IMR-90 (cell line): ENCODE measurements around the gene POLR3G.

Source experiments
- BHLHE40 ChIP-seq: fragments of 150-350 bp; IDR thresholded peaks from 2 replicates; pipeline ENCODE4 v1.6.1; 2016; ENCODE audit warnings: mild to moderate bottlenecking, low read depth, low read length
- CTCF ChIP-seq: conservative IDR thresholded peaks from 2 replicates; pipeline ENCODE4 v1.5.1; 2012; ENCODE audit warnings: mild to moderate bottlenecking, low read depth, low read length, improper control_type of control experiment
- MAFK ChIP-seq: IDR thresholded peaks from 2 replicates; pipeline ENCODE4 v1.6.1; 2012; ENCODE audit warnings: low read depth, low read length, improper control_type of control experiment
- POLR2A ChIP-seq: IDR thresholded peaks from 2 replicates; pipeline ENCODE4 v1.6.1; 2012; ENCODE audit warnings: mild to moderate bottlenecking, low read depth, low read length
- RAD21 ChIP-seq: IDR thresholded peaks from 2 replicates; pipeline ENCODE4 v1.6.1; 2012; ENCODE audit warnings: low read length, improper control_type of control experiment
- RCOR1 ChIP-seq: IDR thresholded peaks from 2 replicates; pipeline ENCODE4 v1.6.1; 2012; ENCODE audit warnings: mild to moderate bottlenecking, low read length, improper control_type of control experiment; ENCODE audit not compliant: insufficient replicate concordance
- RFX5 ChIP-seq: IDR thresholded peaks from 2 replicates; pipeline ENCODE4 v1.8.0; 2012; ENCODE audit warnings: low read depth, mild to moderate bottlenecking, low read length, moderate library complexity
- SMC3 ChIP-seq: fragments of 150-350 bp; IDR thresholded peaks from 2 replicates; pipeline ENCODE4 v1.6.1; 2016; ENCODE audit warnings: low read depth, mild to moderate bottlenecking, antibody characterized with exemption, low read length, moderate library complexity

GRCh38 chr5:90554358-90555006, 79.8 kb downstream of the POLR3G start:
- TF ChIP-seq POLR2A (no peak), CTCF (no peak), RCOR1 (no peak), RAD21 (no peak), MAFK (no peak), BHLHE40 (no peak), SMC3 (no peak), RFX5 (no peak)
